Lower leg skin (tissue), 4 donors: ENCODE measurements around the gene CPTP. TPM values are rescaled to one million over a fixed set of nuclear protein-coding genes. Genes with fewer than 3 reads are reported as not detected.

Experiments used
- DNase-seq, 2 donors: peaks; one replicate each; pipeline ENCODE4 v3.0.0-alpha.2; 2019; ENCODE audit warnings: low spot score in 2 of 2
- H3K4me3 ChIP-seq: fragments of 200-600 bp; sonication (generic); 2 replicates; pipeline ENCODE4 v1.5.1; 2017; ENCODE audit warnings: mild to moderate bottlenecking, low read depth; ENCODE audit not compliant: poor library complexity, severe bottlenecking
- POLR2A ChIP-seq, 2 donors: fragments of 450-650 bp; IDR thresholded peaks; one replicate each; pipeline ENCODE4 v1.6.1; 2016 to 2017; ENCODE audit warnings: antibody characterized with exemption in 2 of 2, mild to moderate bottlenecking in 1 of 2, moderate library complexity in 1 of 2
- WGBS, 2 donors: methylation state at CpG; one replicate each; pipeline ENCODE4 v1.1.5; 2018; 5-methylcytosine and 5-hydroxymethylcytosine counted together
- intact Hi-C: fragments of 100-400 bp; cut with DNase I; formaldehyde crosslinking; loops from one replicate; pipeline ENCODE4 v1.15.0; 2023; ENCODE audit warnings: low total_unique reads
- total RNA-seq, 4 donors: library from RNA; depleted of rRNA; stranded (reverse); fragments of >200 nt; gene quantifications; one replicate each; pipeline ENCODE4 v1.1.0, GENCODE V29; 2016
- TF ChIP-seq, protein P1 (sequence below), 3 donors: fragments of 450-650 bp; IDR thresholded peaks; one replicate each; pipeline ENCODE4 v1.5.1; 2016; ENCODE audit warnings: antibody characterized with exemption in 3 of 3, mild to moderate bottlenecking in 3 of 3, moderate library complexity in 2 of 3

Gene CPTP
- total RNA-seq, 4 donors from 2014 or later = 51.0 to 62.9 (median 57.4) TPM

DNA sequence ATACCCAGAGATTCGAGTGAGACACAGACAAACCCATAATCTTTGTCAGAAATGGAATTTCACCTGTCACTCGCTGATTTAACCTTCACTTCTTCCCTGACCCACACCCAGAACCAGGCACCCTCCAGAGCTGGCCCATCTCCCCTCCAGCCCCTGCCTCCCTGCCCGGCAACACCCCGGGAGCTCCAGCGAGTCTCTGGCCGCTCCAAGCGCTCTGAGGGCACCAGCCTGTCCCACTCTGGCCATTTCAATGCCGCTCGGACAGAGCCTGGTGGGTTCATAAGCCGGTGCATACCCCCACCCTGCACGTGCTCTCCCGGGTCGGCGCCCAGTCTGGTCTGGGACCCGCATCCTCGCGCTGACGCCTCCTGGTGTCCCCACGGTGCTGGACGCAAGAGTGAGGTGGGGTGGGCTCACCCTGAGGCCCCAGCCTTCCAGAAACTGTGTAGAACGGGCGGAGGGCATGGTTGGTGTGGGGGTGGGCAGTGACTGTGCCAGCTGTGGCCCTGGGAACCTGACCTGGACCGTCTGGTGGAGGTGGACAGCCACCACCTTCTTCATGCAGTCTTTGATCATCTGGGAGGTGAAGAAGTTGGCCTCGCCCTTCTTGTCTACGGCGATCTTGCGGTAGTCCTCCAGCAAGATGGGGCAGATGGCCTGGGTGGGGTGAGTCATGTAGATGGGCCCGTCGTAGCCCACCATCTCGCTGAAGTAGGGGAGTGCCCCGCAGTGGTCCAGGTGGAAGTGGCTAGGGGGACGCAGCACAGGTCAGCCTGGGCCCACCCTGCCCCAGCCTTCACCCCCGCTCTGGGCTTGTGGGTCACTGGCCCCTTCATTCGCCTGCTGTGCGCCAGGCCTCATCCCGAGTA is 5.6 kb upstream of the CPTP start:
- TF ChIP-seq, protein P1, sequence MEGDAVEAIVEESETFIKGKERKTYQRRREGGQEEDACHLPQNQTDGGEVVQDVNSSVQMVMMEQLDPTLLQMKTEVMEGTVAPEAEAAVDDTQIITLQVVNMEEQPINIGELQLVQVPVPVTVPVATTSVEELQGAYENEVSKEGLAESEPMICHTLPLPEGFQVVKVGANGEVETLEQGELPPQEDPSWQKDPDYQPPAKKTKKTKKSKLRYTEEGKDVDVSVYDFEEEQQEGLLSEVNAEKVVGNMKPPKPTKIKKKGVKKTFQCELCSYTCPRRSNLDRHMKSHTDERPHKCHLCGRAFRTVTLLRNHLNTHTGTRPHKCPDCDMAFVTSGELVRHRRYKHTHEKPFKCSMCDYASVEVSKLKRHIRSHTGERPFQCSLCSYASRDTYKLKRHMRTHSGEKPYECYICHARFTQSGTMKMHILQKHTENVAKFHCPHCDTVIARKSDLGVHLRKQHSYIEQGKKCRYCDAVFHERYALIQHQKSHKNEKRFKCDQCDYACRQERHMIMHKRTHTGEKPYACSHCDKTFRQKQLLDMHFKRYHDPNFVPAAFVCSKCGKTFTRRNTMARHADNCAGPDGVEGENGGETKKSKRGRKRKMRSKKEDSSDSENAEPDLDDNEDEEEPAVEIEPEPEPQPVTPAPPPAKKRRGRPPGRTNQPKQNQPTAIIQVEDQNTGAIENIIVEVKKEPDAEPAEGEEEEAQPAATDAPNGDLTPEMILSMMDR (IDR thresholded peaks at IDR 0.05) = no peak
- TF ChIP-seq POLR2A (IDR thresholded peaks at IDR 0.05) = no peak
- no peak for DNase-seq
- 88 to 89% methylated on average over 26 to 30 of the region's 36 CpGs for WGBS, 2 donors
- no peak overlapping the region for H3K4me3 ChIP-seq
- intact Hi-C loops = no loop called here

DNA sequence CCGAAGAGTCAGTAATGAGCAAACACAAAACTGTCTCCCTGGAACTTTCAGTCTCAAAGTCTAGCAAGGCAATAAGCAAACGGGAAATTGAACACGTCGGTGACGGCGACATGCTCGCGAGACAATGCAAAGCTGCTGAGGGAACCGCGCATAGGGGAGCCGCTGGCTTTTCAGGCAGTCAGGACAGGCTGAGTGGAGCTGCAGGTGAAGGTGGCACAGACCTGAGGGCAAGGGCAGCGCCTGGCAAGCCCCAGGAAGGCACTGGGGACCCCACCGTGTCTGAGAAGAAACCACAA is 5.0 kb upstream of the CPTP start:
- H3K4me3 ChIP-seq = no peak overlapping the region
- DNase-seq = no peak
- TF ChIP-seq, protein P1 (IDR thresholded peaks at IDR 0.05) = no peak
- TF ChIP-seq POLR2A (IDR thresholded peaks at IDR 0.05) = no peak
- 90 to 91% methylated on average over 13 of the region's 13 CpGs for WGBS, 2 donors
- intact Hi-C loops = no loop called here

DNA sequence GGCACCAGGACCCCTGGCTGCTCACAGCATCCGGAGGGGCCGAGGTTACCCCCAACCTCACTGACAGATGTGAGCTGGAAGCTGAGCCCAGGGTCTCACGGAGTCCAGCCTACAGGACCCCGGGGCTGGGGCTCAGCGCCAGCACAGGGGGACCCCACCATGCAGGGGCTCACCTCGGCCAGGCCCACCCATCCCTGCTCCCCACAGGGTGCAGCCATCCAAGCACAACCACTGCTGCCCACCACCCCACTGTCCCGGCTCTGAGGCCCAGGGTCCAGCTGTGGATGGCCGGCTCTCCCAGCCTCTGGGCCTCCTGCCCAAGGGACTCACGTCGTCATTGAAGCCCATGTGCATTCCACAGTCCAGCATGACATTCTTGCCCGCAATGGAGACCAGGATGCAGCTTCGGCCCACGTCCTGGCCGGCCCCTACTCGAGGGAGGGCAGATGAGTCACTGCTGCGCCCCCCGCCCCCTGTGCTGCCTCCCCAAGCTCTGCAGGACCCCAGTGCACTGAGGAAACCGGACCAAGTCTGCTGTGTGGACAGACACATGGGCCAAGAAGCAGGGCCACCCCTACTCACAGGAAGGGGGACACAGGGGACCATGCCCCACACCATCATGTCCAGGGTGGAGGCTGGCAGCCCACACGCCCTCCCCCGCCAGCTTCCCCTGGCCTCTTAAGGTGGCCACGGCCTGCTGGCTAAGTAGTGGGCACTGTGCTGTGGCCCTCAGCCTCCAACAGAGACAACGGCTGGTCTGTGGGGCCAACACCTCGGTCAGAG is 3.7 kb upstream of the CPTP start:
- WGBS, 2 donors = 74 to 82% methylated on average over 12 to 13 of the region's 23 CpGs
- intact Hi-C loops = no loop called here
- H3K4me3 ChIP-seq = no peak overlapping the region
- DNase-seq = no peak
- no peak for TF ChIP-seq POLR2A (IDR thresholded peaks at IDR 0.05)
- TF ChIP-seq, protein P1 (IDR thresholded peaks at IDR 0.05) = no peak

DNA sequence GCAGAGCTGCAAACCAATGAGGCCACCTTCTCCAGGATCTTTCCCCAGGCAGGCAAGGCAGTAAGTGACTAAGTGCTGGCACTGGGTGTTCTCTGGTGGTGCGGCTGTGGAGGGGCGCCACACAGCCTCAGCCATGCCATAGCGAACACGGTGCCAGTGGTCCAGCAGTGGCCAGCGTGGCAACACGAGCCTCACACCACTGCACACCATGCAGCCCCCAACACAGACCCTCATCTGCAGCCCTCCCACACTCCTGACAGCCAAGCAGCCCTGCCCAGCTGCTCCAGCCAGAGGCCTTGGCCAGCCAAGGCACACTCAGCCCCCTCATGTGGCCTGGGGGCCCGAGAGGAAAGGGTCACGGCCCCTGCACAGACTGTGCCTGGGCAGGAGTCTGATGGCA is 3.1 kb upstream of the CPTP start:
- no peak overlapping the region for H3K4me3 ChIP-seq
- intact Hi-C loops = no loop called here
- no peak for TF ChIP-seq POLR2A (IDR thresholded peaks at IDR 0.05)
- TF ChIP-seq, protein P1 (IDR thresholded peaks at IDR 0.05) = no peak
- 85 to 93% methylated on average over 3 to 8 of the region's 8 CpGs for WGBS, 2 donors
- no peak for DNase-seq

DNA sequence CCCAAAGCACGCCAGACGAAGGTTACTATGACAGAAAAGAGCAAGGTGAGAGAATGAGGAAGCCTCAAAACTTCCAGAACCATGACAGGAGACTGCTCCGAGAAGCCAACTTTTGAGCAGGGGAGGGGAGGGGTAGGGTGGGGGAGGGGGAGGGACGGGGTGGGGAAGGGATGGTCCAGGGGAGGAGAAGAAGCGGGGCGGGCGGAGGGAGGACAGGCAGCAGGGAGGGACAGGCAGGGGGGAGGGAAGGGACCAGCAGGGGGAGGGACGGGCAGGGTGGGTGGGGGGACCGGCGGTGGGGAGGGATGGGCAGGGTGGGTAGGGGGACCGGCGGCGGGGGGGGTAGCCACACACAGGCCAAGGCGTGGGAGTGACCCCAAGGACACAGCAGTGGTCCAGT is 2.2 kb upstream of the CPTP start:
- H3K4me3 ChIP-seq = no peak overlapping the region
- TF ChIP-seq POLR2A (IDR thresholded peaks at IDR 0.05) = no peak
- TF ChIP-seq, protein P1 (IDR thresholded peaks at IDR 0.05) = no peak
- 86 to 87% methylated on average over 8 to 9 of the region's 14 CpGs for WGBS, 2 donors
- intact Hi-C loops = no loop called here
- DNase-seq = no peak
